Measurements from ENCODE around the gene KIF16B. TPM values are rescaled to one million over a fixed set of nuclear protein-coding genes. Genes with fewer than 3 reads are reported as not detected.
A peak's percentile ranks its signal among the peaks of the same experiment; 100 is the strongest.

KIF16B gene
- total RNA-seq, 1 donor from 2014 or later: 14.2 TPM

GRCh38 chr20:16279320-16279719 lies 293.9 kb downstream of the KIF16B start:
- H3K4me3 ChIP-seq (ENCODE audit: low read depth, low read length): no peak overlapping the region
- TF ChIP-seq CTCF (conservative IDR thresholded peaks at IDR 0.05; ENCODE audit: low read depth, low read length): peak; percentile 34
- DNase-seq (ENCODE audit: low read depth): no peak

DNA sequence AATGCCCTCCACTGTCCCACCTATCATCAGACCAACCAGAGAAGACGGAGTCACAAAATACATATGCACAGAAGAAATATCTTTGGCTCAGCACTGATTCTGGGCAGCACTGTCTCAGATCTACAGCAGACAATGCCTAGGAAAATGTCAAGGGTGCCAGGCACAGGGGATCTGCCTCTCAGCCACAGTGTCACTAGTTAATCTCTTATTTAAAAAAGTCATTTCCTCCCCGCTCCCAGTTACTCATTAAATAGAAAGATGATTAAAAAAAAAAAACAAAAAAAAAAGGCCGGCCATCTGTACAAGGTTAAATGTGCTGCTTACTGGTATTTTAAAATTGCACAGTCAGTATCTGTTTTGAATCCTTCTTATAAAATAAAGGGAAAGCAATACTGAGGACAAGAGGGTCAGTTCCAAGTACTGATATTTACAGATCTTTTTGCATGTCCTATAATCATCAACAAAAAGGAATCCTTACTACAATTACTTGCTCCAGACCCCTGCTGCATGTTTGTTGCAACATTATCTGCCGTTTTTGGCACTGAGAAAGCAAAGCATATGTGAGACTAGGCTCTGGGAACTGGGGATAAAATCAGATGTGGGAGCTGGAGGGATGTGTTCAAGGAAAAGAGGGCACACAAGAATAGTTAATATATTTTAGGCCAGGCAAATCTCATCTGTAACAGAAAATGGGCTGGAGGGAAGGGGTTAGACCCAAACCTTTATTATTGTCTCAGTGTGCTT lies 299.3 kb downstream of the KIF16B start:
- no peak for TF ChIP-seq CTCF (conservative IDR thresholded peaks at IDR 0.05; ENCODE audit: low read depth, low read length)
- H3K4me3 ChIP-seq (ENCODE audit: low read depth, low read length): no peak overlapping the region
- no peak for DNase-seq (ENCODE audit: low read depth)

DNA sequence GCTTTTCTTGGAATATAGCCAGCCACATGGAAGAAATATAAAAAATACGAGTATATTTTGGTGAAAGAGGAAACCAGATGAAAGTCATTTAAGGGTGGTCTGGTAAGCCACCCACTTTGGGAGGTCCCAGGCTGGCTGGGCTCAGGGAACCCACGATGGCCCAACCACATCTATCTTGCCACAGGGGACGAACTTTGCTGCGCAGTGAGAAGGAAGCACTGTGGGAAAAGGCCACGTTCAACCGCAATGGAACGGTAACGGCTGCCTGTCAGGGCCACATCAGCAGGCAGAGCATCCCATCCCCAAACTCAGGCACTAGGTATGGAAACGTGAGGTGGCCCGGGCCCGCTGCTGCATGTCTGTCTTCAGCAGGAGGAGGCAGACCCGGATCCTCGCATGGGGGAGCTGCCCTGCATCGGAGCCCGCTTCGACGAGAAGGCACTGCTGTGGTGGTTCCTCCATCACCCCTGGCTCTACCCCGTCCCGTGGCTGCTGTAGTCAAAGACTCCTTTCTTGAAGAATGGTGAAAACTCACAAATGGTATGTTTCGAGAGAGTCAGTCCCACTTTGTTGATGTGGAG lies 300.4 kb downstream of the KIF16B start:
- DNase-seq (ENCODE audit: low read depth): no peak

DNA sequence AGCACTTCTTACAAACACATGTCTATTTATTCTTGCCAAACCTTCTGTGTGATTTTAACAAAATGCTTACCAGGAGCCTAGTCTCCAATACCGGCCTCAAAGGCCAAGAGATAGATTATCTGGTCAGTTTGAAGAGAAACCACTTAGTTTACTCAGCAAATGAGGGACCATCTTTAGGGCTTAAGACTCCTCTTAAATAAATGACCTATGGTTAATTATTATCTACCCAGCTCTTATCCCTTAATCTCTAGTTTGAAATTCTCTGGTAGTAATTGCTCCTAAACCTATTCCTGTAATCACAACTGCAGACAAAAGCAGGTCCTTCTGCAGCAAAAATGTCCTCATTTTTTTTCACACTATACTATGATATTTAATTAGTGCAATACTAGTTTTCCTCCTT lies 301.8 kb downstream of the KIF16B start:
- no peak for DNase-seq (ENCODE audit: low read depth)
- no peak for TF ChIP-seq CTCF (conservative IDR thresholded peaks at IDR 0.05; ENCODE audit: low read depth, low read length)
- no peak overlapping the region for H3K4me3 ChIP-seq (ENCODE audit: low read depth, low read length)

More for the DNA sequence above, 300.4 kb downstream of the KIF16B start:
- no peak for TF ChIP-seq CTCF (conservative IDR thresholded peaks at IDR 0.05; ENCODE audit: low read depth, low read length)
- H3K4me3 ChIP-seq (ENCODE audit: low read depth, low read length): no peak overlapping the region

DNA sequence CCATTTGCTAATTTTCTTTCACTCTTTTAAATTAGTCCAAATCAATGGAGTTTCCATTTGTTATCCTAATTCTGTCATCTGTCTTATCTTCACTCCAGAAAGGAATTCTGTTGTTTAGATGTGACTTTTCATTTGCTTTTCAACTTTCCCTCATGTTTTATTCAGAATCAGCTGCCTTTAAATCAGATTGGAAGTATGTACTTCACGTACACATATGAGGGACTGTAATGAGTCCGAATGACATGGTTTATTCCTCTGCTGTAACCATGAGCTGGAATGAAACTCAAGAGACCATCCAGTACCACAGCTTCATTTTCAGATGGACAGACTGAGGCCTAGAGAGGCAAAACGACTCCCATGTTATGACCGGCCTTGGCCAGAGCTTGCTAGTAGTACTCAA lies 302.3 kb downstream of the KIF16B start:
- H3K4me3 ChIP-seq (ENCODE audit: low read depth, low read length): no peak overlapping the region
- no peak for DNase-seq (ENCODE audit: low read depth)
- no peak for TF ChIP-seq CTCF (conservative IDR thresholded peaks at IDR 0.05; ENCODE audit: low read depth, low read length)

DNA sequence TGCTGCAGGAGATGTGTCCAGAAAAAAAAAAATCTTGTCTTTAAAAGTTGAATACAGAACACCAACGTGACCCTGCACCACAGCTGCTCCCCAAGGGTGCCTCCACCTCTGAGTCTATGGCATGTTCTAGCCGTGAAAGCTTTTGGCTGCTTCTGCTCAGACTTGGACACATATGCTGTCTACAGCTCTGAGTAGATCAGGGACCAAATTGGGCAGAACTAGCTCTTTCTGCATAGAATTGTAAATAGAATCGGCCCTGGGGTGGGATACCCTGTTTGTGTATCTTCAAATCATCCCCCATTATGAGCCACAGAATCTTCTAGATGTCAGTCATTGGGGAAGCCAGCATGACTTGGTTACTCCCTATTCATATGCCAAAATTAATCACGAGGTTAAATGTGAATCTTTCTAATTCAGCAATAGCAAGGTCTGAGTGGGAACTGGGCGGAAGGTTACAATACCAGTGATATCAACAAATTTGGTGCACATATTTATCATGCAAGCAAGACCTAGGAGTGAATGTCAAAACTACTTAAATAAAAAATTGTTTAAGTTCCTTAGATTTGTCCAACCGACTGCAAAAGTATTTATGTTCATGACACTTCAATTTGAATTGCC lies 302.8 kb downstream of the KIF16B start:
- no peak for DNase-seq (ENCODE audit: low read depth)
- TF ChIP-seq CTCF (conservative IDR thresholded peaks at IDR 0.05; ENCODE audit: low read depth, low read length): no peak
- no peak overlapping the region for H3K4me3 ChIP-seq (ENCODE audit: low read depth, low read length)

Data from epithelial cell of proximal tubule (primary cell).